CD14-positive monocyte (primary cell): ENCODE results near the gene RIPPLY3. TPM values are rescaled to one million over a fixed set of nuclear protein-coding genes. Genes with fewer than 3 reads are reported as not detected.

ENCODE experiments used
- DNase-seq, 3 donors: peaks; one replicate each; pipeline ENCODE4 v3.0.0-alpha.2; 2011 to 2022
- H2AFZ ChIP-seq: 2 replicates; pipeline ENCODE4 v1.6.0; 2012; ENCODE audit warnings: mild to moderate bottlenecking, low read depth, low read length, inconsistent platforms; ENCODE audit not compliant: insufficient read depth, poor library complexity, severe bottlenecking
- H3K27ac ChIP-seq, 2 donors: 1 replicate in 1 of 2; 2 replicates in 1 of 2; pipeline ENCODE4 v1.5.1; 2012 to 2013; ENCODE audit warnings: low read length in 2 of 2, control low read depth in 1 of 2, inconsistent platforms in 1 of 2, low read depth in 1 of 2, mild to moderate bottlenecking in 1 of 2
- H3K27me3 ChIP-seq, 2 donors: one replicate each; pipeline versions ENCODE4 v1.6.0 to v1.6.1; 2011 to 2013; ENCODE audit warnings: low read length in 2 of 2; ENCODE audit not compliant: control insufficient read depth in 2 of 2, insufficient read depth in 2 of 2
- H3K36me3 ChIP-seq, 2 donors: replicated peaks in 1 of 2; 1 replicate in 1 of 2; 2 replicates in 1 of 2; pipeline versions ENCODE4 v1.5.1 to v1.6.1; 2012 to 2013; ENCODE audit warnings: low read length in 2 of 2, control low read depth in 1 of 2, inconsistent platforms in 1 of 2, mild to moderate bottlenecking in 1 of 2; ENCODE audit not compliant: insufficient read depth in 2 of 2, control insufficient read depth in 1 of 2
- H3K4me1 ChIP-seq, 2 donors: 1 replicate in 1 of 2; 2 replicates in 1 of 2; pipeline versions ENCODE4 v1.5.1 to v1.6.1; 2012 to 2013; ENCODE audit warnings: low read length in 2 of 2, control low read depth in 1 of 2, inconsistent platforms in 1 of 2, mild to moderate bottlenecking in 1 of 2, moderate library complexity in 1 of 2; ENCODE audit not compliant: insufficient read depth in 2 of 2, control insufficient read depth in 1 of 2
- H3K4me2 ChIP-seq: replicated peaks from 2 replicates; pipeline ENCODE3; 2012; ENCODE audit warnings: low read length, moderate library complexity, mild to moderate bottlenecking; ENCODE audit not compliant: poor library complexity, severe bottlenecking; ENCODE audit errors: extremely low read depth
- H3K4me3 ChIP-seq, 3 experiments: fragments of 200-600 bp in 1 of 3; sonication (generic) in 1 of 3; replicated peaks in 1 of 3; 1 replicate in 2 of 3; 2 replicates in 1 of 3; pipeline ENCODE4 v1.5.1; 2011 to 2013; ENCODE audit warnings: low read length in 3 of 3, mild to moderate bottlenecking in 3 of 3, control low read depth in 2 of 3, low read depth in 2 of 3, inconsistent platforms in 1 of 3, moderate library complexity in 1 of 3
- H3K79me2 ChIP-seq: 2 replicates; pipeline ENCODE4 v1.6.0; 2012; ENCODE audit warnings: mild to moderate bottlenecking, control low read depth, inconsistent platforms, low read length, moderate library complexity; ENCODE audit not compliant: insufficient read depth
- H3K9ac ChIP-seq: 2 replicates; pipeline ENCODE4 v1.6.0; 2017; ENCODE audit warnings: low read length, mild to moderate bottlenecking; ENCODE audit not compliant: insufficient read depth, poor library complexity, severe bottlenecking
- H3K9me3 ChIP-seq, 2 donors: replicated peaks in 1 of 2; 1 replicate in 1 of 2; 2 replicates in 1 of 2; pipeline versions ENCODE4 v1.5.1 to v1.6.1; 2012 to 2013; ENCODE audit warnings: low read length in 2 of 2, control low read depth in 1 of 2; ENCODE audit not compliant: control insufficient read depth in 1 of 2, insufficient read depth in 1 of 2
- H4K20me1 ChIP-seq: 2 replicates; pipeline ENCODE4 v1.6.0; 2012; ENCODE audit warnings: mild to moderate bottlenecking, low read length, control low read depth, moderate library complexity; ENCODE audit not compliant: insufficient read depth
- H3K27ac Mint-ChIP-seq, 7 donors: one replicate each; pipeline ENCODE4 v1.8.0; 2020; ENCODE audit warnings: mild to moderate bottlenecking in 7 of 7, mixed read lengths in 7 of 7, moderate library complexity in 6 of 7, inconsistent platforms in 2 of 7
- H3K27me3 Mint-ChIP-seq, 3 donors: one replicate each; pipeline ENCODE4 v1.8.0; 2021 to 2022; ENCODE audit warnings: low read depth in 3 of 3, mild to moderate bottlenecking in 3 of 3, mixed read lengths in 3 of 3, moderate library complexity in 3 of 3, inconsistent platforms in 1 of 3
- H3K36me3 Mint-ChIP-seq, 2 donors: one replicate each; pipeline ENCODE4 v1.8.0; 2020; ENCODE audit warnings: mixed read lengths in 2 of 2, inconsistent platforms in 1 of 2, mild to moderate bottlenecking in 1 of 2
- H3K4me1 Mint-ChIP-seq: one replicate; pipeline ENCODE4 v1.8.0; 2020; ENCODE audit warnings: mild to moderate bottlenecking, mixed read lengths
- H3K4me3 Mint-ChIP-seq, 2 donors: one replicate each; pipeline ENCODE4 v1.8.0; 2020; ENCODE audit warnings: mild to moderate bottlenecking in 2 of 2, mixed read lengths in 2 of 2, moderate library complexity in 1 of 2
- H3K9me3 Mint-ChIP-seq, 7 donors: one replicate each; pipeline ENCODE4 v1.8.0; 2020 to 2022; ENCODE audit warnings: mixed read lengths in 7 of 7, mild to moderate bottlenecking in 6 of 7, moderate library complexity in 6 of 7, inconsistent platforms in 2 of 7
- WGBS: methylation state at CpG from one replicate; pipeline ENCODE4 v1.1.5; 2013; ENCODE audit warnings: missing lambda C conversion rate; ENCODE audit not compliant: insufficient coverage; 5-methylcytosine and 5-hydroxymethylcytosine counted together
- intact Hi-C, 2 donors: fragments of 100-400 bp; cut with micrococcal nuclease; formaldehyde crosslinking; loops; one replicate each; pipeline versions ENCODE4 v1.15.0 to v1.15.1; 2023
- polyA plus RNA-seq, 3 donors: library from polyadenylated mRNA; depleted of rRNA in 1 of 3; unstranded in 2 of 3; stranded (reverse) in 1 of 3; fragments of 300-500 nt in 2 of 3; fragments of >200 nt in 1 of 3; fragmentation: Illumina TruSeq in 2 of 3; gene quantifications; 1 replicate in 2 of 3; 2 replicates in 1 of 3; pipeline ENCODE4 v1.2.3, GENCODE V29; 2012 to 2021
- TF ChIP-seq, protein P1 (sequence below): fragments of 200-600 bp; IDR thresholded peaks from one replicate; pipeline ENCODE4 v1.8.0; 2022; ENCODE audit warnings: antibody characterized with exemption, mild to moderate bottlenecking

RIPPLY3 gene
- polyA plus RNA-seq, 3 donors: not detected

DNA sequence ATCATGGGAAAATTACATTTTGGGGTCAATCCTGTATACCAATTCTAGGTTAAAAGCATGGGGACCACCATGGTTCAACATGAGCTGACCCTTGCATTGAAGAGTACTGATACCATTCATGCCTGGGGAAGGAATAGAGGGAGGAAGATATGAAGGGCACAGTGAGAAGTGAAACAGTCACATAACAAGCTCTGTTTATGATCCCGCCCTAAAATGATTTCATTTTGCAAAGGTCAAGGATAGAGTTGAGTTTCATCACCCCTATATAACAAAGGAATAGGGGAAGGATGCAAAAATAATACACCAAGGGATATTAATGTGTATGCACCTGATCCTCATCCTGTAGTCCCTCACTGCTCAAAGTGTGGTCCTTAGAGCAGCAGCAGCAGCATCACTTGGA, 37.5 kb upstream of the RIPPLY3 start:
- no peak overlapping the region for H3K27ac Mint-ChIP-seq
- Histone ChIP-seq H3K27me3 (peaks cover 0 to 14% of the 10 kb centered on the region in 2 donors), H3K36me3 (no peaks in the 10 kb centered on the region), H4K20me1 (no peaks in the 10 kb centered on the region), H3K4me1 (peaks cover 11 to 12% of the 10 kb centered on the region in 2 donors), H3K9me3 (no peaks in the 10 kb centered on the region), H2AFZ (no peak overlapping the region), H3K9ac (no peak overlapping the region), H3K4me2 (no peak overlapping the region), H3K27ac (no peak overlapping the region), H3K4me3 (no peak overlapping the region), H3K79me2 (no peaks in the 10 kb centered on the region)
- WGBS: no CpG with 5 or more reads among the region's 1 CpG
- peaks cover 0 to 10% (median 0%) of the 10 kb centered on the region in 7 donors for H3K9me3 Mint-ChIP-seq
- no peak for DNase-seq
- H3K4me1 Mint-ChIP-seq: peaks cover 22% of the 10 kb centered on the region
- intact Hi-C loops: no loop called here
- H3K4me3 Mint-ChIP-seq: no peak overlapping the region
- H3K27me3 Mint-ChIP-seq: peaks cover 11 to 19% (median 15%) of the 10 kb centered on the region in 3 donors
- H3K36me3 Mint-ChIP-seq: peaks cover 0 to 1% of the 10 kb centered on the region in 2 donors
- TF ChIP-seq, protein P1, sequence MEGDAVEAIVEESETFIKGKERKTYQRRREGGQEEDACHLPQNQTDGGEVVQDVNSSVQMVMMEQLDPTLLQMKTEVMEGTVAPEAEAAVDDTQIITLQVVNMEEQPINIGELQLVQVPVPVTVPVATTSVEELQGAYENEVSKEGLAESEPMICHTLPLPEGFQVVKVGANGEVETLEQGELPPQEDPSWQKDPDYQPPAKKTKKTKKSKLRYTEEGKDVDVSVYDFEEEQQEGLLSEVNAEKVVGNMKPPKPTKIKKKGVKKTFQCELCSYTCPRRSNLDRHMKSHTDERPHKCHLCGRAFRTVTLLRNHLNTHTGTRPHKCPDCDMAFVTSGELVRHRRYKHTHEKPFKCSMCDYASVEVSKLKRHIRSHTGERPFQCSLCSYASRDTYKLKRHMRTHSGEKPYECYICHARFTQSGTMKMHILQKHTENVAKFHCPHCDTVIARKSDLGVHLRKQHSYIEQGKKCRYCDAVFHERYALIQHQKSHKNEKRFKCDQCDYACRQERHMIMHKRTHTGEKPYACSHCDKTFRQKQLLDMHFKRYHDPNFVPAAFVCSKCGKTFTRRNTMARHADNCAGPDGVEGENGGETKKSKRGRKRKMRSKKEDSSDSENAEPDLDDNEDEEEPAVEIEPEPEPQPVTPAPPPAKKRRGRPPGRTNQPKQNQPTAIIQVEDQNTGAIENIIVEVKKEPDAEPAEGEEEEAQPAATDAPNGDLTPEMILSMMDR: no peak

DNA sequence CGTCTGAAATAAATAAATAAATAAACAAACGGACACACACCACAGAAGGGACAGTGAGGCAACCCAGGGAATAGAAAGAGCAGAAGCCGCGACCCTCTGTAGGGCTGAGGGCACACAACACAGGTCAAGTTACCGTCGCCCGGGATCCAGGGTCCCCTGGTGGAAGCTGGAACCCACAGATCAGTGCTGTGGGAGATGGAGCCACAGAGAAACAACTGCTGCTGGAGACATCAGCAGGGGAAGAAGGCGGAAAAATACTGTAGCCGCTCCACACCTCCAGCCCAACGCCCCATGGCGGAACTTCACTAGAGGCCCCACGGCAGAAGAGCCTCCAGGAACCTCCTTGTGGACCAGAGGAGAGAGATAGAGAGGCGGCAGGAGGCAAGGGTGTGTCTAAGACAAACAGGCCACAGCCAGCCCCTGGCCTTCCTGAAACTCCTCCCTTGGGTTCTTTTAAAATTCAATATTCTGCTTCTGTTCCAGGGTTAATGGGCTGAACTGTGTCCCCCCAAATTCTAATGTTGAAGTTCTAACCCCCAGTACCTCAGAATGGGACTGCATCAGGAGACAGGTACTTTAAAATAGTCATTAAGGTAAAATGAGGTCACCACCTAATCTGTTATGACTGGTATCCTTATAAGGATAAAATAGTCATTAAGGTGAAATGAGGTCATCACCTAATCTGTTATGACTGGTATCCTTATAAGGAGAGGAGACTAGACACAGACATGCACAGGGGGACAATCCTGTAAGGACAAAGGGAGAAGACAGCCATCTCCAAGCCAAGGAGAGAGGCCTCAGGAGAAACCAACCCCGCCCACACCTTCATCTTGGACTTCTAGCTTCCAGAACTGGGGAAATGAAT, 32.3 kb upstream of the RIPPLY3 start:
- Histone ChIP-seq H3K27me3 (peaks cover under 1 to 10% of the 10 kb centered on the region in 2 donors), H3K27ac (no peak overlapping the region), H3K79me2 (no peaks in the 10 kb centered on the region), H3K9me3 (no peaks in the 10 kb centered on the region), H3K4me2 (no peak overlapping the region), H3K4me3 (no peak overlapping the region), H3K9ac (no peak overlapping the region), H2AFZ (no peak overlapping the region), H3K4me1 (peaks cover 10 to 14% of the 10 kb centered on the region in 2 donors), H4K20me1 (no peaks in the 10 kb centered on the region), H3K36me3 (no peaks in the 10 kb centered on the region)
- WGBS: 92% methylated on average over 12 of the region's 14 CpGs
- peaks cover 0 to 4% (median 0%) of the 10 kb centered on the region in 7 donors for H3K9me3 Mint-ChIP-seq
- peaks cover 25% of the 10 kb centered on the region for H3K4me1 Mint-ChIP-seq
- H3K27ac Mint-ChIP-seq: peak overlapping the region in 1 of 7 donors; percentile 47
- no peak overlapping the region for H3K4me3 Mint-ChIP-seq
- peaks cover 17 to 25% (median 22%) of the 10 kb centered on the region in 3 donors for H3K27me3 Mint-ChIP-seq
- H3K36me3 Mint-ChIP-seq: no peaks in the 10 kb centered on the region
- DNase-seq: no peak
- intact Hi-C loops: no loop called here
- TF ChIP-seq, protein P1: no peak
